Middle frontal gyrus (tissue), 1 donor: Measurements from ENCODE around the gene KRTAP12-1.

ENCODE experiments used
- DNase-seq: peaks from one replicate; pipeline ENCODE4 v3.0.0-alpha.2; 2015; ENCODE audit warnings: low spot score; ENCODE audit errors: extremely low spot score

Gene KRTAP12-1

DNA sequence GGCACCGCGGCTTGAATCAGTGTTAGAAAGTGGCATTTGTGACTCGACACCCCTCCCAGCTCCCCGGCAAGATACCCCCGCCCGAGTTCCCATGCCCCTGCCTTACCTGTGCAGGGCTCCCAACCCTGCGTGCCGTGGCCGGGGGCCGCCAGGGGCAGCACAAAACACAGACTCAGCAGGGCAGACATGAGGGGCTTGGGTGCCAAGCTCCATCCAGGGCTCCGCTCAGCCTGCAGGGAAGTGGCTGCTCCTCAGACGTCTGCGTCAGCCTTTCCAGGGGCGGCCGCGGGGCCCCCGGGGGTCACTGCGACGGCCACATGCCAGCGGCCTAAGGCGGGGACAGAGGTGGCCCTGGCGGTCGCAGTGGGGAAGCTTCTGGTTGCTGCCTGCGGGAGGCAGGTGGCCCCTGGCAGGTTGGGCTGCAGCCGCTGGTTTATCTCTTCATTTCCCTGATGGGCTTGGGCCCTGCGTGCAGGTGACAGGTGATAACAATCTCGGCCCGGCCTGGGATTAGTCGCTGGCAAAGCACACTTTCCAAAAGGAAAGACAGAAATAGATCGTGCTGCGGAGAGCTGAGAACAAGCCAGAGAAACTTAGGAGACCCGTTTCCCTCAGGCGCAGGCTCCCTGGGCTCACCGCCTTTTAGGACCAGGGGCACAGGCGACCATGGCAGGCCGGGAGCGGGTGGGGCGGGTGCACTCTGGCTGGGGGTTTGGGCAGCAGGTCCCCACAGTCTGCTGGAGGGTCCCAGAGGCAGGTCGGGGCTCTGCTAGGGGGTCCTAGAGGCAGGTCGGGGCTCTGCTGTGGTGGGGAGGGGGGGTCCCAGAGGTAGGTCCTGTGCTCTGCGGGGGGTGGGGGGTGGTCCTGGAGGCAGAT, 29.6 kb upstream of the KRTAP12-1 start, which contains the start of gene TSPEAR:
TSPEAR (minus strand) TSS at position 246 of the 876 bp plus-strand sequence; CDS start at position 188, 58 bp downstream.
- DNase-seq = no peak

DNA sequence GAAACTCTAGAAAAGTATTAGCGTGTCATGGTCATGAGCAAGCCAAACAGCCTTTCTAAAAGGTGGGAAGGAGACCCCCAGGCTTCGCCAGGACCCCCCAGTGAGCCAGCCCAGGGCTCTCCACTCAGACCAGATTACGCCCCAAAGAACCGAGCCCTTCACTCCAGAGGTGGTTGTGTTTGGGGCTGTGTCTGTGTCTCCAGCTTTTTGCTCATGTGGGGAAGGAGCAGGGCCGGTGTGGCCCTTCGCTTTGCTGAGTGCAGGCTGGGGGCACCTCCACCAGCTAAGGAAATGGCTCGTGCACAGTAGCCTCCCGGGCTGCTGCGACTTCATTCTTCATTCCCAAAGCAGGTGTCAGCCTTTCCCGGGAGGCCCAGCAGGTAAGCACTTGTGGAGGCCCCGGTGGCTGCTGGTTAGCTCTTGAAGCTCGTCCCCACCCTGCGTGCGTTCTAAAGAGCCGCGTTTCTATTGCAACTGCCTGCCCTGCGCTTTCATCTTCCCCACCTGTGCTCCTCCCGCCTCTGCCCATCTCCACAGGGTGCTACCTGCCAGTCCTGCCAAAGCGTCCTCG, 28.9 kb upstream of the KRTAP12-1 start:
- no peak for DNase-seq

DNA sequence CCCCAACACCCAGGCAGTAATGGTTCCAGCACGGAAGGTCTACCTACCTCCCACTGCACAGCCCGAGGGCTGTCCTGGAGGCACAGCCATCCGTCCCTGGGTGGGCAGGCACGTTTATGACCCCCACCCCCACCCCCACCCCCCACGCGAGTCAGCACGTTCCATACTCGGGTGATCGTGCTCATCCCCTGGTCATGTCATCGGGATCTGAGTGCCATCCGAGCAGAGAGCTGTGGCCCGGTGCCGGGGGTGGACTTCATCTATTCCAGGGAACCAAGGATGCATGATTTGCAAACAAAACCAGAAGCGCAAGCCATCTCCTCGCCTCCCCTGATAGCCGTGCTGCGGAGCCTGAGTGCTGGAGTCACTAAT, 28.3 kb upstream of the KRTAP12-1 start:
- DNase-seq = no peak

DNA sequence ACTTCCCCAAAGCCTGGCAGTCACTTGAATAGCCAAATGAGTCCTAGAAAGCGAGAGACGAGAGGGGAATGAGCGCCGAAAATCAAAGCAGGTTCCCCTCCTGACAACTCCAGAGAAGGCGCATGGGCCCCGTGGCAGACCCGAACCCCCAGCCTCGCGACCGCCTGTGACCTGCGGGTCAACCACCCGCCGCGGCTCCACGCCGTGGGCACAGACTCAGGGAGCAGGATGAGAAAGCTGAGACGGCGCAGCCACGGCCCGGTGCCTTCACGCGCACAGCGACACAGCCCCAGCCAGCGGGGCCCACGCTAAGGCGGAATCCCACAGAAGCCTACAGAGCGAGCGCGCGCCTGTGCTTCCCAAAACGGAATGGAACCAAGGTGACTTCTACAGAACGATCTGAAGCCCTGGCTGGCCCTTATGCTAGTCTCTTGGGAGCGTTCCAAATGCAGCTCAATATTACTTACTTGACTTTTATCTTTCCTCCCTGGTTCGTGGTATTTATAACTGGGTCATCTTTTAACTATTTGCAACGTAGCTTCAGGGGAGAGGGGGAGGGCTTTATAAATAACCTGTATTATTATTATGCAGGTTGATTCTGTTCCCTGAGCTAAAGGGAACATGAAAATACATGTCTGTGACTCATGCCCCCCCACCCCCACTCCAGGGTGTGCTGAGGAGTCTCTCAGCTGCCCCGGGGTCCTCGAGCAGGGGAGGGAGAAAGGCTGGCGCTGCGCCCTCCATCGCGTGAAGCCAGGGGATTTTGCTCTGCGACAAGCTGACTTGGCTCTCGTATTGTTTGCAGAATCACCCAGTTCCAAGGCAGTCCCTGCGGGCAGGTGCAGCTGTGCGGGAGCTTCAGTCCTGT, 27.7 kb upstream of the KRTAP12-1 start:
- DNase-seq = no peak

DNA sequence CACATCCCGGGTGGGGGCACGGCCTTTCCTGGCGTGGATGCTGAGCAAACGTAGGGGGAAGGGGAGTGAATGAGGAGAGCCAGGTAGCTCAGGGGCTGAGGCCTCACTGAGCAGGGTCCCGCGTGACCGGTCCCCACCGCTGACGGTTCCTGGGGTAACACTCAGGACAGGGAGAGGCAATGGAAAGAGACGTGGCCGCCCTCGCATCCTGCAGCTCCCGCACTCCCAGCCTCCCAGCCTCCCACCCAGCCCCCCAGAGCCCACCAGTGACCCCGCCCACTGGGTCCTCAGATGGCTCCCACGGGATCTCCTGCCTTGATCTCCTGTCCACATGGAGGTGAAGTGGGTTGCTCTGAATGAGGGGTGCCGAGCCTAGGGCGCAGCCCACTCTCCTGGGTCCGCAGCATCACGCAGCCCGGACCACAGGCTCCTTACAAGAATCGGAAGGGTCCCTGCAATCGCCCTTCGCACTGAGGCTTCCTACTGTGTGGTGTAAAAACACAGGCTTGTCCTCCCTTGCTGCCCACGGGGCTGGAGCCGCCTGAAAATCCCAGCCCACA, 27.0 kb upstream of the KRTAP12-1 start:
- DNase-seq = no peak

DNA sequence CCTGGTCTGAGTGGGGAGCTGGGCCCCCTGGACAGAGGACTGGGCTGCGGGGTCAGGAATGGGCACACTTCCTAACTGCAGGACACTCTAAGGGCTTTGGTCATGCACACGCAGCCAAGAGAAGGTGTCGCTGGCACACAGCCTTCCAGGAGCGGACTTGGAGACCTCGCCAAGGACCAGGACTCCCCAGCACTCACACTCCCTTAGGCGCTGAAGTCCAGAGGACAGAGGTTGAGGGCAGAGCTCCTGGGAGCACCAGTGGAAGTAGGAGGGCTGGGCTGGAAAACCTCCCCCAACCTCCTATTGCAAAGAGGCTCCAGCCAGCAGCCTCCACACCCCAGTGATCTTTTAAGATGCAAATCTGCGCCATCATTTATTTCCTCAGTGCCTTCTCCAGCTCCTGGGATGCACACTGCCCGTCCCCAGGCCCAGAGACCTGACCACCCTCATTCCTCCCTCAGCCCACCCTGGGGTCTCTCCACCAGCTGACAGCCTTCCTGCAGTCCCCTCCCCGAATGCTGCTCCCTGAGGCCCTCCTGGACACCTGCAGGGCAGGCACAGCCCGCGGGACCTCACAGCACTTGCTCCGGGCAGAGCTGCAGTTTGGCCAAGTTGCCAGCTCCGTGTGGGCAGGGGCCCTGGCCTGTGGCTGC, 26.4 kb upstream of the KRTAP12-1 start:
- DNase-seq = no peak

DNA sequence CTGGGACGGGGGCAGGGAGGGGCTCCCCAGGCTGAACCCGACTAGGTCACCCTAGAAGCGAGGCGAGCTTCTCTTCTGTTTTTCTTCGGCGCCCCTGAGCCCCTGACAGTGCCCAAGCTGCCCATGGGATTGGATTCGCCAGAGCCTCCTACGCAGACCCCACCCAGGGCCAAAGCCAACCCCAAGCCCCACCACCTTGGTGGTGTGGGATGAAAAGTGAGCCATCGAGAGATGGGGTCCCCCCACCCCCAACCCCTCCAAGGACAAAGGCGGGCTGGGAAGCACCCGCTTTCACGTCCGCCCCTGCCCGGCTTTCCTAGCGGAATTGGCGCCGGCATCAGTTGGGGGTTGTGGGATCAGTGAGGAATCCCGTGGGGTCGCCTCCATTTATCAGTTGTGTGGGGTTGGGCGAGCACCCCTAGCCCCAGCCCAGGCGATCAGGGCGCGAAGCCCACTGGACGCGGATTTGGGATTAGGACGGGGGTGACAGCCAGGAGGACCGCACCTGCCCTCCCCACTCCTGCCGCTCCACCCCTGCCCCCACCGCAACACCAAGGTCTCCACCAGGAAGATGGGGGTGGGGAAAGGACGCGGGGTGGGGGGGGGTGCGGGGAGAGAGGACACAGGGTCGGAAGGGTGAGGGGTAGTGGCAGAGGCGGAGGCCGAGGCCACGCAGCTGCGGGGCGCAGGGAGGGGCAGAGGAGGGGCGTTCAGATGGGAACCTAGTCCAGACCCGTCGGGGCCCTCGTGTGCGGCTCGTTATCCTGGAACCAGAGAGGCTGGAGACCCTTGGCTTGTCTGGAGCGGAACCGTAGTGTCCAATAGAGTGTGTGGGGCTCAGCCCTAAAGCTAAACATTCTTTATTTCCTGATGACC, 25.0 kb upstream of the KRTAP12-1 start:
- no peak for DNase-seq

DNA sequence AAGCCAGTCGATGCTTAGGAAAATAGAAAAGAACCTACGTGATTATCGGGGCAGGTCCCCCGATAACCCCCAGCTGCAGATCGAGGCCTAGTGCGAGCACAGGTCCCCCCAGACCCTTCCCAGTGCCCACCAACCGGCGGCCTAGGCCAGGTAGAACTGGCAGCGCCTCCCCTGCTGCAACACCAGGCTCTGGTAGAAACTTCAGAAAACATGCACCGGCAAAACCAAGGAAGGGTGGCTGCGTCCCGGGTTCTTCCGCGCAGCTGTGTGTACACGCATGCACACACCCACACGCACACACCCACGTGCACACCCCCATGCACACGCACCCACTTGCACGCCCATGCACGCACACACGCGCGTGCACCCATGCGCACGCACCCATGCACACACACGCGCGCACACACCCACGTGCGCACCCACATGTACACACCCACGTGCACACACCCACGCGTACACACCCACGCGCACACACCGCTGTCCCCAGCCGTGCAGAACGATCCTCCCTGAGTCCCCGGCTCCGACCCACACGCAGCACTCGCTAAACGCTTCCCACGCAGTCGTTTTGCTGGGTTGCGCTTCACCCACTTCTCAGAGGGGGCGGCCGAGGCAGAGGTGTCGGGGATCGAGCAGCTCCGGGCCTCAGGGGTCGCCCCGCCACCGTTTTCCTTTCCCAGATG, 24.2 kb upstream of the KRTAP12-1 start:
- DNase-seq = no peak

DNA sequence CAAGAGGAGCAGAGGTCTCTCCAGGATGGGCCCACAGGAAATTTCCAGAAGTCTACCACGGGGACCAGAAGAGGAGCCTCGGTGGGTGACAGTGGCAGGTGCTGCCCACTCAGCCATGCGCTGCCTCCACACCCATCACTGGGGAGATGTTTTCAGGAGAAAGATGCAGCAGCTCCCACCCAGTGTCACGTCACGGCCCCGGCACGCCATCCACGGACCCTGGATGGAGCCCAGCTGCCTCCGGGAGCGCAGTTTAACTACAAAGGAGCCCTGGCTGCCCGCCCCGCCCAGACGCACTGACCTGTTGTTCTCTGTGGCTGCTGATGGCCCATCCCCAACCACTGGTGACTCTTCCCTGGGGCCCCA, 22.7 kb upstream of the KRTAP12-1 start:
- DNase-seq = no peak

DNA sequence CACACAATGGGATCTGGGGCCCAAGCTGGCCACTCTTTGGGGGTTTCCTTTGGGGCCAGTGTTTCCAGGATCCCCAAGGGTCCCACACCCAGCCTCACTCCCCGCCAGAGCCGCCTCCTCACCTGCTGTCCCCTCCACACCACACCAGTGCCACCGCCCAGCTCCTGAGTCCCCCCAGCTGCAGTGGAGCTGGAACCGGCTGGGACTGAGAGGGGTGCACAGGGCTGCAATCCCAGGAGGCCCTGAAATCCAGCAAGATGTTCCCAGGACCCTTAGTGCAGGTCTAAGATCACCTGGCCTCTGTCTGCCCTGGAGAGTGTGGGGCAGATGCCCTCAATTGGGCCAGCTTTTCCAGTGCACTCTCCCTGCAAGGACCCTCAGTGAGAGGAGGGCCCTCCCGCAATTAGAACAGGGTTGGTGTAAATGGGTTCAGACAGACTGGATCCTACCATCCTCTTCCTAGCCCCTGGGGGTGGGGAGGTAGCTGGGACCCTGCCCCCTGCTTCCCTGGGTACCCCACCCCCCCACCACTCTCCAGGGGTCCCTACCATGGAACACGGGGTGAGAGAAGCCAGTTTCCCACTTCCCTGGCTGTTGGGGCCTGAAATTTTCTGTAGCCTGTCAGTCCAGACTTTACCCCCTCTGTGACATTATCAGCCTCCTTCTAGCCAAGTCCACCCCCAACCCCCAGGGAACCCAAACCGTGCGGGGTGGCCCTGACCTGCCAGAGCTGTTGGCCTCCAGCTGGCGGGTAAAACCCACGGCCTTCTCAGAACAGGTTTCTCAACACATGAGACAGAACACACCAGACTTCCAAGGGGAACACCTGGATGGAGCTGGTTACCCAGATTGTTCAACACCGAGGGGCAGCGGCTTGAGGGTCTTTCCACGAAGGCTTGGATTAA, 22.0 kb upstream of the KRTAP12-1 start:
- DNase-seq = no peak

DNA sequence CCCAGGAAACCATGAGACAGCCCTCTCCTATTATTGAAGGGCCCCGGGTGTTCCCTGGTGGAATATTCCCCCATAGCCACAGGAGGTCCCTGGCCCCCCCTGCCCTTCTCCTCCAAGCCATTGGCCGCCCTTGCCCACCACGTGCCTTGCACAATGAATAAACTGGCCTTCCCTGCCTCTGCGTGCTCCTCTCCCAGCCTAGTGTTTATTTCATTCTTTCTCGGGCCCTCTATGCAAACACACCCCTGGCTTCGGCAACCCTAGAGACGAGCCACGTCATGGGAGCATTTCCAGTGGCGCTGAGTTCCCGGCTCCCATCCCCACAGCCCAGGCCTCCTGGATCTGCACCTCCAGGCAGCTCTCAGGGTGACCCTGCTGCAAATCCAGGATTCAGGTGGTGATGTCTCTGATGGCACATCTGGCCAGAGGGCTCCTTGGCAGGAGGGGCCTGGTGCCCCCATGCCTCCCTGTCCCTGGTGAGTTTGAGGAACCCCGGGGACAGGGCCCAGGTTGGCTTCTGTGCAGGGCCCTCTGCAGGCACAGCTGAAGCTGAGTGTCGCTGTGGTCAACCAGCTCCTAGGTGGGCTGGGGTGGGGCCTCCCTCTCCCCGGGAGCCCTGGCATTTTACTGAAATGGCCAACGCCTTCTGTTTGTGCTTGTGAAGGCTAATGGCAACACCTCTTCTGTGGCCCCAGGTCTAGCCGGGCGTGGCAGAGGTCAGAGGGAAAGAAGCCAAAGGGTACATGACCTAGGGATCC, 21.2 kb upstream of the KRTAP12-1 start:
- no peak for DNase-seq

DNA sequence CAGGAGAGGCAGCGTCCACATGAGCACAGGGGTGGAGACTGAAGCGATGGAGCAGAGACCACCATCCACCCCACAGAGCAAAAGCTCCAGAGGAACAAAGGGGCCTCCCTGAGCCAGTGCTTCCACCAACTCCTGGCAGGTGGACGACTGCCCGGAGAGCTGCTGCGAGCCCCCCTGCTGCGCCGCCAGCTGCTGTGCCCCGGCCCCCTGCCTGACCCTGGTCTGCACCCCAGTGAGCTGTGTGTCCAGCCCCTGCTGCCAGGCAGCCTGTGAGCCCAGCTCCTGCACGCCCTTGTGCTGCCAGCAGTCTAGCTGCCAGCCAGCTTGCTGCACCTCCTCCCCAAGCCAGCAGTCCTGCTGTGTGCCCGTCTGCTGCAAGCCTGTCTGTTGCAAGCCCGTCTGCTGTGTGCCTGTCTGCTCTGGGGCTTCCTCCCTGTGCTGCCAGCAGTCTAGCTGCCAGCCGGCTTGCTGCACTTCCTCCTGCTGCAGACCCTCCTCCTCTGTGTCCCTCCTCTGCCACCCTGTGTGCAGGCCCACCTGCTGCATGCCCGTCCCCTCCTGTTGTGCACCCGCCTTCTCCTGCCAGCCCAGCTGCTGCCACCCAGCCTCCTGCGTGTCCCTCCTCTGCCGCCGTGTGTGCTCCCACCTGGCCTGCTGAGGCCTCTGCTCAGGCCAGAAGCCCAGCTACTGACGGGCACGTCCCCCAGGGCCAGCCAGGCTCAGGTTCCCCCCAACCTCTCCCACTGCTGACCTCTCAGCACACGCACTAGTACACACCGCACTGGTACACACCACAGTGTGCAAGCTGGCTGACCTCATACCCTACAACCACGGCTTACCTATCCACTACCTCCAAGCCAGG, 20.4 kb upstream of the KRTAP12-1 start:
- no peak for DNase-seq

DNA sequence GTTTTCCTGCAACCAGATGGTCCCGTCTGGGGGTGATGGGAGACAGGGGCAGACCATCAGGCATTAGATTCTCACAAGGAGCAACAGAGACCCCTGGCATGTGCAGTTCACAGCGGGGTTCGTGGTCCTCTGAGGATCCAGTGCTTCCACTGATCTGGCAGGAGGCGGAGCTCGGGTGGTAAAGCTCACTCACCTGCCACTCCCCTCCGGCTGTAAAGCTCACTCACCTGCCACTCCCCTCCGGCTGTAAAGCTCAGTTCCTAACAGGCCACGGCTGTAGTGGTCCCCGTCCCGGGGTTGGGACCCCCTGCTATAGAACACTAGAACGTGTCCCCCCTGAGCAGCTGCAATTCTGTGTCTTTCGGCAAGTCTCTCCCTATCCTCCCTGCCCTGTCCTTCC, 19.6 kb upstream of the KRTAP12-1 start:
- DNase-seq = no peak

DNA sequence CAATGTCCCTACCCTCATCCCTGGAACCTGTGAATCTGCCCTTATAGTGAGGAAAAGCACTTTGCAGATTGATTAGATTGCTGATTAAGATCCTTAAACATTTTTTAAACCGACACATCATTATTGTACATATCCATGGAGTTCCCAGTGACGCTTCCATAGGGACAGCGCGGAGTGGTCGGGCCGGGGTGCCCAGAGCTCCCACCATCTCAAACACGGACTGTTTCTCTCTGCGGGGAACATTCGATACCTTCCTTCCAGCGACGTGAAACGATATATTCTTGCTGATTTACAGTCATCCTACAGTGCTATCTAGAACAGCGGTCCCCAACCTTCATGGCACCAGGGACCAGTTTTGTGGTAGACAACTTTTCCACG, 19.0 kb upstream of the KRTAP12-1 start:
- no peak for DNase-seq

DNA sequence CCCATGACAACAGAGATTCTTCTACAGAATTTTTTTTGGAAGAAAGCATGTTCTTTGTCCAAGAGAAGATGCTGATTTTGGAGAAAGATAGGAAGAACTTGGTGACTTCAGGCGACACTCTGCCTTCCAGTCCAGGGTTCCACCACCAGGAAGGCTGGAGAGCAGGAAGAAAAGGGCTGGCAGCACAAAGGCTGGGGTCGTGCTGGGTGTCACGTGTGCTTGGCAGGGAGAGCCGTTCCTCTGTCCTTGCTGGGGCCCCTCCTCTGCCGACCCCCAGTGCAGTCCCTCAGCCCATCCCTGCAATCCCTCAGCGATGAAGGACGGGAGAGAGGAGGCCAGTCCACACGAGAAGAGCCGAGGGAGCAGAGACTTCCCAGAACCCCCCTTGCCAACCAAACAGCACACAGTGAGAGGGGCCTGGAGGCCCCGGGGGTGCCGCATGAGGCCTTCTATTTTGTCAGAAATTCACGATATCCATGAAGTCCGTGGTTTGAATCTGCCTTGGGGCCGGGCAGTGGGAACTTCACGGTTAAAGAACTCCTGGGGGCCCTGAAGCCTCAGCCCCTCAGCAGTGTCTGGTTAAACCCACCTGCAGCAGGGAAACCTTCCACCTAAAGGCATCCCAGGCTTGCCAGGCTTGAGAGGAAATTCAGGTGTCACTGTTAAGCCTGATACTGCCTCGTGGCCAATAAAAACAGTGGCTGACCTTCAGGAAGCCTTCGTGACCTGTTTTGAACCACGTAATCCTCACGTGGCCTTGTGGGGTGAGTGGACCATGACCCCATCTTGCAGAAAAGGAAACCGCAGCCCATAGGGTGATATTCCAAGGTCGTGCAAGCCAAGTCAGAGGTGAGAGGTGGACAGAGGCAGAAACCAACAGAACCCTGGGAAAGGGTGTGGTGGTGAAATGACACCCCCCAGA, 18.4 kb upstream of the KRTAP12-1 start:
- no peak for DNase-seq

DNA sequence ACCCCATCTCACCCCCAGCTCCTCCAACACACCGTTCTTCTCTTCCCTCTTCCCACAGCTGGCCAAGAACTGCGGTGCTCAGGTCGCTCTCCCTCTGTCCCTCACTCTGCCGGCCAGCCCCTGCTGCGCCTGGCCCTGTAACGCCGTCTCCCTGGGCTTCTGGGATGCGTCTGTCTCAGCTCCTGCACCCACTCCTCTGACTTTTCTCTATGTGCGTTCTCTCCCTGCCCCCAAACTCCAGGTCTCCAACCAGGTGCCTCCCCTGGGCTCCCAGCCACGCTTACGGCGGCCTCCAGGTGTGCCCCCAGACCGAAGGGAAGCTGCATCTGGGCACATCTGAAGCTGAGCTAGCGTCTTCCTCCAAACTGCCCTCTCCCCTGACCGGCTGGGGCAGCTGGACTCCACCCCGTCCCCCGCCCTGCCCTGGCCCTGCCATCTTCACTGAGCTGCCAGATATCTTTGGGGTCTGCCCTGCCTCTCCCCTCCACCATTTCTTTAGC, 17.6 kb upstream of the KRTAP12-1 start:
- no peak for DNase-seq
